Measurements from ENCODE around the gene LAMTOR5. TPM values are rescaled to one million over a fixed set of nuclear protein-coding genes. Genes with fewer than 3 reads are reported as not detected.
"Not testable (repeated sequence)": the region's sequence is repeated elsewhere in the genome, so short reads cannot be mapped to it uniquely, and the experiment has no call there.

The LAMTOR5 gene
- total RNA-seq, 1 experiment from 2014 or later = 151 TPM

GRCh38 chr1:110433213-110433612 lies 25.7 kb upstream of the LAMTOR5 start:
- in situ Hi-C loops (cut with HindIII; ENCODE audit: low pct_unique_long_range_greater_than_20kb, low sequenced_read_pairs) = no loop called here
- no peak for DNase-seq (ENCODE audit: low read depth)

DNA sequence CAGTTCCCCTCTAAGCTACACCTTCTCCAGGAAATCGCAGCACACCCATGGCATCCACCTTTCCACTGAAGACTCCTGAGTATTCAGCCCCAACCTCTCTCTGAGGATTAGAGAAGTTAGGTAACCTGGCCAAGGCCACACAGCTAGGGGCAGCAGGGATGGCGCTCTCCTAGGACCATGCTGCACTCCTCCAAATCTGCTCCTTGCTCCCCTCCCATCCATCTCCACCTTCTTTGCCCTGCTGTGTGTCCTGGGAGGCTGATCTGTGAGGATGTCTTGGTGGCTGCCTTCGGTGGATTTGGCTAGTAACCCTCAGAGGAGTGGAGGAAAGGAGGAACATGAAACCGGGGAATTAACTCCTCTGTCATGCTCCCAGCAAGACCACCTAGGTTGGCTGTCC lies 23.4 kb upstream of the LAMTOR5 start:
- DNase-seq (ENCODE audit: low read depth) = no peak
- in situ Hi-C loops (cut with HindIII; ENCODE audit: low pct_unique_long_range_greater_than_20kb, low sequenced_read_pairs) = no loop called here

DNA sequence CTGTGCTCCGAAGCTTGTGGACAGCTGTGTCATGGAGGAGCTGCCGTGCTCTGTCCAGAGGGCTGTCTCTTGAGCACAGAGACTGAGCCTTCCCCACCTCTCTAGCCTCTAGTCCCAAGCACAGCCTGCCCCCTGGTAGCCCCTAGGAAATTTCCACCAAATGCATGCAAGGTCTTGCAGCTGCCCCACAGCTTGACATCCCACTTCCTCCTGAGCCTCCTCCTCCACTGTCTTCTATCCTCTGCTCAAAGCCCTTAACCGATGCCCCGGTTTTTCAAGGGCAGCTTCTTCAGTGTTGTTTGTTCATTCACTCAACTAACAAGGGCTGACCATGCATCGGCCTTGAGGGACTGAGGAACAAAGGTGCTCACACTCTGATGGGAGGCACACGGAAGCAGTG lies 22.9 kb upstream of the LAMTOR5 start:
- in situ Hi-C loops (cut with HindIII; ENCODE audit: low pct_unique_long_range_greater_than_20kb, low sequenced_read_pairs) = no loop called here
- no peak for DNase-seq (ENCODE audit: low read depth)

DNA sequence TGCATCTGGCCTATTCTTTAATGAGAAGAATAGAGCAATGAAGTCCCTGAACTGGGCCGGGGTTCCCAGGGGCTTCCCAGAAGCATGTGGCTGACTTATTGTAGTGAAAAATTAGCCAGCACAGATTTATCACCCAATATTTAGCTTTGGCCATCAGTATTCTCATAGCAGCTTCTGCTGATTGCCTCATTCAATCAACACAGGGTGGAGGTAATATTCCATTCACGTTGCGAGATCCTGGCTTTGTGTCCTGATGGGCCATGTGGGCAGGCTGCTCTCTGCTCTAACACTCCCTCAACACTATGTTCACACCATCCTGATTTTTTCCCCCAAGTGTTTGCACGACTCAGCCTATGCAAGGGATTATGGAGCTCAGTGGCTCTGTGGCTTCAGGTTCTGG lies 21.5 kb upstream of the LAMTOR5 start:
- no peak for DNase-seq (ENCODE audit: low read depth)
- in situ Hi-C loops (cut with HindIII; ENCODE audit: low pct_unique_long_range_greater_than_20kb, low sequenced_read_pairs) = no loop called here

DNA sequence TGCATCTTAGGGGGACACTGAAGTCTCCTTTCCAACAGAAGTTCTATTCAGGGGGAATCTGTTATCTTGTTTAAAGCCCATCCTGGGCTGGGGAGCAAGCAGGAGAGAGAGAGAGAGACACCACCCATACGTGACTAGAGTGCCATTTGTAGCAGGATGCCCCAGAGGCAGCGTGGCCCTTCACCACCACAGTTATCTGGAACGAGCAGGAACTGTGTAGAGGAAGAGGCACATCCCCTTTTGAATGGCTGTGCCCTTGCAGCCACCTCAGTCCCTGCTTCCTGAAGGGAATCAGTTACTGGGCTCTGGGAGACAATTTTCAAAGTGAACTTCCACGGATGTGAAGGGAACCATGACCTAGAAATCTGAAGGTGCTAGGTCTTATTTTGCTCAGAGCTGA lies 19.4 kb upstream of the LAMTOR5 start:
- in situ Hi-C loops (cut with HindIII; ENCODE audit: low pct_unique_long_range_greater_than_20kb, low sequenced_read_pairs) = no loop called here
- DNase-seq (ENCODE audit: low read depth) = no peak

GRCh38 chr1:110425612-110426152 lies 18.2 kb upstream of the LAMTOR5 start:
- DNase-seq (ENCODE audit: low read depth) = no peak
- in situ Hi-C loops (cut with HindIII; ENCODE audit: low pct_unique_long_range_greater_than_20kb, low sequenced_read_pairs) = no loop called here

- no peak for DNase-seq (ENCODE audit: low read depth)
- in situ Hi-C loops (cut with HindIII; ENCODE audit: low pct_unique_long_range_greater_than_20kb, low sequenced_read_pairs) = no loop called here
These were observed 17.5 kb upstream of the LAMTOR5 start for GRCh38 chr1:110424699-110425611.

GRCh38 chr1:110420874-110421793 lies 13.6 kb upstream of the LAMTOR5 start:
- no peak for DNase-seq (ENCODE audit: low read depth)
- in situ Hi-C loops (cut with HindIII; ENCODE audit: low pct_unique_long_range_greater_than_20kb, low sequenced_read_pairs) = no loop called here

- in situ Hi-C loops (cut with HindIII; ENCODE audit: low pct_unique_long_range_greater_than_20kb, low sequenced_read_pairs) = no loop called here
- no peak for DNase-seq (ENCODE audit: low read depth)
These were observed 12.6 kb upstream of the LAMTOR5 start for GRCh38 chr1:110420023-110420662.

DNA sequence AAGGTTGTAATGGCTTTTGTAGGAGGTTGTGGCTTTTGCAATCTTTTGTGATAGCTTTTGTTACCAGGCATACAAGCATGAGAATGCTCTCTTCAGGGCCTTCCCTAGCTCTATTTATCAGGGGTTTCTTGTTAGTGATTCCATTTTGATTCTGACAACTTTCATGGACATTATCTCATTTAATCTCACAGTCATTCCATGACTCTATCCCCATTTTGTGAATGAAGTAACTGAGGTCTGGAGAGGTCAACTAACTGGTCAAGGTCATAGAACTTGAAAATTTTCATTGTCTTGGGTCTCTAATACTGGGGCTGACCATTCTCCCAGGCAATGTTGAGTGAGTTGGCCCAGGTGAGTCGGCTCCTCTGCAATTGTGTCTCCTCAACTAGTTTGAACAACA lies 11.2 kb upstream of the LAMTOR5 start:
- in situ Hi-C loops (cut with HindIII; ENCODE audit: low pct_unique_long_range_greater_than_20kb, low sequenced_read_pairs) = no loop called here
- no peak for DNase-seq (ENCODE audit: low read depth)

- in situ Hi-C loops (cut with HindIII; ENCODE audit: low pct_unique_long_range_greater_than_20kb, low sequenced_read_pairs); DNase-seq (ENCODE audit: low read depth): not testable (repeated sequence)
These were observed 5.6 kb upstream of the LAMTOR5 start for GRCh38 chr1:110413045-110413444.

DNA sequence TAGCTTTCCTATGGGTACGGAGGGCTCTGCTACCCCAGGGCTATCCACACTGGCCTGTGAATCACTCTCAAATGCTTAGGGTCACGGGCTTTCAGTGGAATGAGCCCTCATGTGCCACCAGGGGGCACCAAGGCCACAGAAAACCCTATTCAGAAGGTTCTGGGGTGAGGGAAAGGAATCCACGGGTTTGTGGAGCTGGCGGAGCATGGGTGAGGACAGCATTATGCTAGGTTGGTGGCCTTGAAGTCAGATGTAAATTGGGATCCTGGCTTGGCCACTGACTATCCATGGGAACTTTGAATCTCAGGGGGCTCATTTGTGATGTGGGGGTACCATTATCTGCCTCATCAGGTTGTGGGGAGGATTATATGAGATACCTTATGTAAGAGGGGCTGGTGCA lies 5.1 kb upstream of the LAMTOR5 start:
- in situ Hi-C loops (cut with HindIII; ENCODE audit: low pct_unique_long_range_greater_than_20kb, low sequenced_read_pairs) = no loop called here

GRCh38 chr1:110411173-110411735 lies 3.8 kb upstream of the LAMTOR5 start:
- no peak for DNase-seq (ENCODE audit: low read depth)
- in situ Hi-C loops (cut with HindIII; ENCODE audit: low pct_unique_long_range_greater_than_20kb, low sequenced_read_pairs) = no loop called here

More for the DNA sequence above, 5.1 kb upstream of the LAMTOR5 start:
- DNase-seq (ENCODE audit: low read depth) = peak; percentile 49

- in situ Hi-C loops (cut with HindIII; ENCODE audit: low pct_unique_long_range_greater_than_20kb, low sequenced_read_pairs) = no loop called here
These were observed 1.8 kb upstream of the LAMTOR5 start for GRCh38 chr1:110409316-110409715.

DNA sequence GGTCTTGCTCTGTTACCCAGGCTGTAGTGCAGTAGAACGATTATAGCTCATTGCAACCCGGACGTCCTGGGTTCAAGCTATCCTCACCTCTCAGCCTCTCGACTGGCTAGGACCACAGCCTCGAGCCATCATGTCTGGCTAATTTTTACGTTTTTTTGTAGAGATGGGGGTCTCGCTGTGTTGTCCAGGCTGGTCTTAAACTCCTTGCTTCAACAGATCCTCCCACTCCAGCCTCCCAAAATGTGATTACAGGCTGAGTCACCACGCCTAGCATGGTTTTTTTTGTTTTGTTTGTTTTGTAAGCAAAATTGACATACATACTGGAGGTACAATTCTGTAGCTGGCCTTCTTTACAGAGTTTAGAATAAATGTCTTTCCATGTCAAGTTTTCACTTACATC lies 994 bp upstream of the LAMTOR5 start:
- in situ Hi-C loops (cut with HindIII; ENCODE audit: low pct_unique_long_range_greater_than_20kb, low sequenced_read_pairs) = no loop called here
- DNase-seq (ENCODE audit: low read depth) = no peak

More at GRCh38 chr1:110409316-110409715, 1.8 kb upstream of the LAMTOR5 start:
- DNase-seq (ENCODE audit: low read depth) = no peak

- DNase-seq (ENCODE audit: low read depth); in situ Hi-C loops (cut with HindIII; ENCODE audit: low pct_unique_long_range_greater_than_20kb, low sequenced_read_pairs): not testable (repeated sequence)
These were observed 1.1 kb downstream of the LAMTOR5 start for GRCh38 chr1:110406407-110406806.

DNA sequence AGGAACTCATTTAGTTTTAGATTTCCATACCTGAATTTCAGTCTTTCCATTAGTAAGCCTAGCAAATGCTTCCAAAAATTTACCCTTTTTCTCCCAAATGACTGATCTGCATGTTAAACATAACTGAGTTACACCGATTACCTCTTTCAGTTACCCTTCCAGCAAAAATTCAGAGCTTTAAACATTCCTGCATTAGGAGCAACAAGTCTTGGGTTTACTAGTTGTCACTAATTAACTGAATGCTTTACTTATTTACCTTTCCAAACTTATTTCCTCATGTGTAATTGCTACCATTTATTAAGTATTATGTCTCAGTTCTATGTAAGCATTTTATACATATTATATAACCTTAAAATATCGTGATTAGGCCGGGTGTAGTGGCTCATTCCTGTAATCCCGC lies 3.1 kb downstream of the LAMTOR5 start:
- DNase-seq (ENCODE audit: low read depth) = no peak
- in situ Hi-C loops (cut with HindIII; ENCODE audit: low pct_unique_long_range_greater_than_20kb, low sequenced_read_pairs) = no loop called here

DNA sequence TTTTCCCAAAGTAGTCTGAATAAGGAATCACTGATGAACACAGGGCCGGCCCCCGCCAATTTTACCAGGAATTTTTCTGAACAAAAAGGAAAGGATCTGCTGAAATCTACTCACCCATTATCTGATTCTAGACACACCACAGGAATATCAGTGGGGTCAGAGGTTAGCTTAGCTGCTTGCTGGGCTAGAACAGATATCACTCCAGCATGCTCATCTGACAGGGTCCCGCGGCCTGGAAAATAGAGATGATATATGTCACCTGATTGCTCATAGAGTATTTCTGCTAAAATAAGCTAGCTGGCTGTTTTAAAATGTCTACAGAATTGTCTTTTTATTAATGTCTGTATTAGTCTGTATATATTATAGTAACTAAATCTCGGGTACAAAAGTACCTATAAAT lies 3.7 kb downstream of the LAMTOR5 start:
- DNase-seq (ENCODE audit: low read depth) = no peak
- in situ Hi-C loops (cut with HindIII; ENCODE audit: low pct_unique_long_range_greater_than_20kb, low sequenced_read_pairs) = no loop called here

Data from Caki2 (cell line).